Liver (tissue), 9 donors: ENCODE data around the gene CNOT10. TPM values are rescaled to one million over a fixed set of nuclear protein-coding genes. Genes with fewer than 3 reads are reported as not detected.

ENCODE experiments used
- DNase-seq: peaks from one replicate; pipeline ENCODE4 v3.0.0-alpha.2; 2017; ENCODE audit warnings: low spot score
- H3K27ac ChIP-seq, 2 donors: one replicate each; pipeline ENCODE4 v1.7.0; 2013; ENCODE audit warnings: inconsistent platforms in 2 of 2, low read length in 2 of 2, control low read depth in 1 of 2, low read depth in 1 of 2, mild to moderate bottlenecking in 1 of 2
- H3K27me3 ChIP-seq, 4 donors: one replicate each; pipeline versions ENCODE4 v1.6.1 to v1.7.0; 2013; ENCODE audit warnings: low read length in 3 of 4, inconsistent platforms in 1 of 4, mild to moderate bottlenecking in 1 of 4, moderate library complexity in 1 of 4; ENCODE audit not compliant: control insufficient read depth in 4 of 4, insufficient read depth in 4 of 4
- H3K36me3 ChIP-seq, 4 donors: one replicate each; pipeline versions ENCODE4 v1.6.1 to v1.7.0; 2013; ENCODE audit warnings: low read length in 3 of 4, mild to moderate bottlenecking in 3 of 4, low read depth in 1 of 4, moderate library complexity in 1 of 4; ENCODE audit not compliant: control insufficient read depth in 4 of 4, insufficient read depth in 3 of 4
- H3K4me1 ChIP-seq, 4 donors: one replicate each; pipeline versions ENCODE4 v1.6.1 to v1.7.0; 2013; ENCODE audit warnings: low read length in 3 of 4, mild to moderate bottlenecking in 3 of 4, moderate library complexity in 1 of 4; ENCODE audit not compliant: control insufficient read depth in 4 of 4, insufficient read depth in 4 of 4
- H3K4me3 ChIP-seq, 3 donors: one replicate each; pipeline versions ENCODE4 v1.6.1 to v1.7.0; 2013; ENCODE audit warnings: low read length in 3 of 3, control low read depth in 1 of 3, low read depth in 1 of 3, mild to moderate bottlenecking in 1 of 3
- H3K9ac ChIP-seq, 2 donors: one replicate each; pipeline ENCODE4 v1.7.0; 2013; ENCODE audit warnings: low read length in 2 of 2, mild to moderate bottlenecking in 2 of 2, moderate library complexity in 2 of 2, control low read depth in 1 of 2, low read depth in 1 of 2
- H3K9me3 ChIP-seq, 4 donors: one replicate each; pipeline versions ENCODE4 v1.6.1 to v1.7.0; 2013; ENCODE audit warnings: low read length in 3 of 4; ENCODE audit not compliant: control insufficient read depth in 4 of 4
- ATF3 ChIP-seq: IDR thresholded peaks from 2 replicates; pipeline ENCODE4 v1.6.1; 2016; ENCODE audit warnings: antibody characterized with exemption
- CTCF ChIP-seq: fragments of 150-350 bp; IDR thresholded peaks from 2 replicates; pipeline ENCODE4 v1.5.1; 2017; ENCODE audit warnings: improper control_type of control experiment, low read depth, low read length; ENCODE audit not compliant: missing input control
- EGR1 ChIP-seq, 2 donors: IDR thresholded peaks; 2 replicates each; pipeline ENCODE4 v1.6.1; 2016 to 2018; ENCODE audit warnings: antibody characterized with exemption in 2 of 2, low read depth in 2 of 2
- FOXA1 ChIP-seq: IDR thresholded peaks from 2 replicates; pipeline ENCODE4 v1.6.1; 2016; ENCODE audit warnings: antibody characterized with exemption
- FOXA2 ChIP-seq: IDR thresholded peaks from 2 replicates; pipeline ENCODE4 v1.6.1; 2016; ENCODE audit warnings: antibody characterized with exemption
- GABPA ChIP-seq, 2 donors: IDR thresholded peaks in 1 of 2; conservative IDR thresholded peaks in 1 of 2; 2 replicates each; pipeline ENCODE4 v1.6.1; 2016; ENCODE audit warnings: antibody characterized with exemption in 2 of 2, mild to moderate bottlenecking in 1 of 2, moderate library complexity in 1 of 2
- HNF4A ChIP-seq, 2 donors: conservative IDR thresholded peaks; 2 replicates each; pipeline ENCODE4 v1.6.1; 2016; ENCODE audit warnings: antibody characterized with exemption in 2 of 2, mild to moderate bottlenecking in 2 of 2
- HNF4G ChIP-seq: IDR thresholded peaks from 2 replicates; pipeline ENCODE4 v1.6.1; 2016; ENCODE audit warnings: antibody characterized with exemption
- JUND ChIP-seq, 2 donors: IDR thresholded peaks; 2 replicates each; pipeline ENCODE4 v1.6.1; 2016; ENCODE audit warnings: antibody characterized with exemption in 2 of 2
- NR2F2 ChIP-seq: IDR thresholded peaks from 2 replicates; pipeline ENCODE4 v1.6.1; 2016; ENCODE audit warnings: antibody characterized with exemption
- RAD21 ChIP-seq, 2 donors: IDR thresholded peaks; 2 replicates each; pipeline ENCODE4 v1.6.1; 2016; ENCODE audit warnings: antibody characterized with exemption in 2 of 2, mild to moderate bottlenecking in 2 of 2
- REST ChIP-seq: IDR thresholded peaks from 2 replicates; pipeline ENCODE4 v1.6.1; 2016; ENCODE audit warnings: antibody characterized with exemption, mild to moderate bottlenecking
- RXRA ChIP-seq, 2 donors: IDR thresholded peaks; 2 replicates each; pipeline ENCODE4 v1.6.1; 2017 to 2018; ENCODE audit warnings: antibody characterized with exemption in 2 of 2, mild to moderate bottlenecking in 1 of 2
- SP1 ChIP-seq: IDR thresholded peaks from 2 replicates; pipeline ENCODE4 v1.6.1; 2018; ENCODE audit warnings: antibody characterized with exemption, mild to moderate bottlenecking
- TAF1 ChIP-seq: conservative IDR thresholded peaks from 2 replicates; pipeline ENCODE4 v1.6.1; 2016; ENCODE audit warnings: antibody characterized with exemption, mild to moderate bottlenecking
- ZBTB33 ChIP-seq: IDR thresholded peaks from 2 replicates; pipeline ENCODE4 v1.6.1; 2016; ENCODE audit warnings: antibody characterized with exemption
- WGBS: extraction: QIAGEN DNeasy Blood & Tissue Kit; methylation state at CpG from one replicate; pipeline ENCODE4 v1.1.7; 2013; 5-methylcytosine and 5-hydroxymethylcytosine counted together
- polyA plus RNA-seq, 2 donors: library from polyadenylated mRNA; stranded (reverse) in 1 of 2; unstranded in 1 of 2; fragments of 200-250 nt in 1 of 2; fragments of >200 nt in 1 of 2; fragmentation: Nextera tagmentation in 1 of 2; extraction: Ambion mirVana in 1 of 2; gene quantifications; one replicate each; pipeline versions ENCODE4 v1.2.1 to v1.2.3, GENCODE V29; 2013 to 2015
- total RNA-seq, 2 donors: library from RNA; depleted of rRNA; stranded (reverse); fragments of >200 nt; gene quantifications; one replicate each; pipeline ENCODE4 v1.2.3, GENCODE V29; 2014
- donor health status: healthy.
- donor health status: healthy.
- donor health status: healthy.
- donor health status: healthy.
- donor health status: healthy.

CNOT10 gene
- total and polyA plus RNA-seq, 4 donors: 6.7 to 19.6 (median 11.1) TPM

GRCh38 chr3:32815841-32816438 lies 131.0 kb downstream of the CNOT10 start:
- WGBS: 15% methylated on average over 21 of the region's 21 CpGs
- DNase-seq: no peak
- Histone ChIP-seq H3K4me3 (peak overlapping the region in 1 of 3 donors; percentile 50), H3K27me3 (peaks cover 2 to 26% (median 18%) of the 10 kb centered on the region in 4 donors), H3K9me3 (peaks cover 0 to 15% (median 0%) of the 10 kb centered on the region in 4 donors), H3K27ac (no peak overlapping the region), H3K4me1 (peaks cover 16 to 25% (median 21%) of the 10 kb centered on the region in 4 donors), H3K9ac (no peak overlapping the region), H3K36me3 (no peaks in the 10 kb centered on the region)
- TF ChIP-seq RXRA (IDR thresholded peaks at IDR 0.05) (no peak), FOXA2 (no peak), HNF4G (no peak), ATF3 (no peak), ZBTB33 (no peak), CTCF (no peak), SP1 (no peak), RAD21 (IDR thresholded peaks at IDR 0.05) (no peak), JUND (IDR thresholded peaks at IDR 0.05) (no peak), REST (no peak), EGR1 (IDR thresholded peaks at IDR 0.05; ENCODE audit: low read depth in 2 of 2) (no peak), HNF4A (conservative IDR thresholded peaks at IDR 0.05) (no peak), FOXA1 (no peak)

GRCh38 chr3:32816439-32817256 lies 131.7 kb downstream of the CNOT10 start:
- Histone ChIP-seq H3K27me3 (peaks cover 2 to 29% (median 19%) of the 10 kb centered on the region in 4 donors), H3K9ac (no peak overlapping the region), H3K36me3 (no peaks in the 10 kb centered on the region), H3K4me1 (peaks cover 16 to 27% (median 21%) of the 10 kb centered on the region in 4 donors), H3K27ac (no peak overlapping the region), H3K4me3 (peak overlapping the region; percentile 32 to 54 (median 50)), H3K9me3 (peaks cover 0 to 15% (median 0%) of the 10 kb centered on the region in 4 donors)
- DNase-seq: peak; percentile 58
- WGBS: 2% methylated on average over 85 of the region's 85 CpGs
- TF ChIP-seq RXRA (IDR thresholded peaks at IDR 0.05) (no peak), CTCF (no peak), NR2F2 (no peak), JUND (IDR thresholded peaks at IDR 0.05) (no peak), REST (no peak), TAF1 (no peak), HNF4A (conservative IDR thresholded peaks at IDR 0.05) (no peak), RAD21 (IDR thresholded peaks at IDR 0.05) (no peak), GABPA (IDR thresholded peaks at IDR 0.05 in 1 of 2, conservative IDR thresholded peaks at IDR 0.05 in 1 of 2) (no peak), SP1 (no peak)
